Testis (tissue), 3 donors: ENCODE measurements around the gene CDC16. TPM values are rescaled to one million over a fixed set of nuclear protein-coding genes. Genes with fewer than 3 reads are reported as not detected.

Source experiments
- DNase-seq: peaks from one replicate; pipeline ENCODE4 v3.0.0-alpha.2; 2019
- H3K27ac ChIP-seq, 2 donors: fragments of 200-600 bp; sonication (generic); one replicate each; pipeline ENCODE4 v1.5.1; 2019
- H3K27me3 ChIP-seq: fragments of 200-600 bp; sonication (generic); one replicate; pipeline ENCODE4 v1.5.1; 2019
- H3K36me3 ChIP-seq: fragments of 200-600 bp; sonication (generic); one replicate; pipeline ENCODE4 v1.5.1; 2017; ENCODE audit warnings: low read depth; ENCODE audit errors: missing control alignments
- H3K4me1 ChIP-seq: fragments of 200-600 bp; sonication (generic); one replicate; pipeline ENCODE4 v1.5.1; 2019
- H3K4me3 ChIP-seq, 2 donors: fragments of 200-600 bp; sonication (generic); one replicate each; pipeline ENCODE4 v1.5.1; 2017 to 2019
- H3K9me3 ChIP-seq: fragments of 200-600 bp; sonication (generic); one replicate; pipeline ENCODE4 v1.5.1; 2017
- POLR2A ChIP-seq: fragments of 450-650 bp; IDR thresholded peaks from one replicate; pipeline ENCODE4 v1.6.1; 2017; ENCODE audit warnings: antibody characterized with exemption, mild to moderate bottlenecking, moderate library complexity
- WGBS, 2 donors: methylation state at CpG; one replicate each; pipeline ENCODE4 v1.1.5; 2018; 5-methylcytosine and 5-hydroxymethylcytosine counted together
- intact Hi-C: fragments of 100-400 bp; cut with DNase I; formaldehyde crosslinking; loops from one replicate; pipeline ENCODE4 v1.15.1; 2023; ENCODE audit warnings: low total_unique reads
- polyA plus RNA-seq: library from polyadenylated mRNA; stranded (reverse); fragments of 350-450 nt; fragmentation: Illumina TruSeq; extraction: RNeasy Lipid Tissue Mini Kit (QIAGEN cat#74804); gene quantifications from one replicate; pipeline ENCODE4 v1.2.3, GENCODE V29; 2014; ENCODE audit warnings: low read depth, low replicate concordance; ENCODE audit not compliant: insufficient read depth
- total RNA-seq, 2 donors: library from RNA; depleted of rRNA; stranded (reverse); fragments of >200 nt; gene quantifications; one replicate each; pipeline ENCODE4 v1.2.3, GENCODE V29; 2016
- TF ChIP-seq, protein P1 (sequence below), 3 experiments: fragments of 450-650 bp in 2 of 3; fragments of 200-600 bp in 1 of 3; sonication (generic) in 1 of 3; IDR thresholded peaks; one replicate each; pipeline ENCODE4 v1.5.1; 2016 to 2019; ENCODE audit warnings: antibody characterized with exemption in 3 of 3, mild to moderate bottlenecking in 2 of 3, moderate library complexity in 1 of 3

The CDC16 gene
- total and polyA plus RNA-seq, 3 donors from 2014 or later, result 88.1 to 110 (median 96.8) TPM

DNA sequence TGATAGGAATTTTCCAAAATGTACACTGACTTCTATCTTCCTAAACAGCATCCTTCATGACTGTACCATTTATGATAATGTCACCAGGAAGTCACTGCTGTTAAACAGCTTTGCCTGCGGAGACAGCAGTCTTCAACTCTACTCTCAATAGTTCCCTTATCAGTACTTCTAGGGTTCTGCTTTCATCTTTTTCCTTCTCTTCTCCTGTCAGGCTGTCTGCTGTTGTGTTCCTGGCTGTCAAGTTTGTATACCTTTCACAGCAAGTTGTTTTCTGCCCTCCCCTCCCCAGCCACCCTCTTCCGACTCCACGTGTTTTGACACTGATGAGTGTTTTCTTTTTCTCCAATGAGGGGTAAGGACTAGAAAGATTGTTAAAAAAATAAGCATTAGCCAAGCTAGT, 48.9 kb downstream of the CDC16 start:
- no peak for TF ChIP-seq POLR2A
- TF ChIP-seq, protein P1, sequence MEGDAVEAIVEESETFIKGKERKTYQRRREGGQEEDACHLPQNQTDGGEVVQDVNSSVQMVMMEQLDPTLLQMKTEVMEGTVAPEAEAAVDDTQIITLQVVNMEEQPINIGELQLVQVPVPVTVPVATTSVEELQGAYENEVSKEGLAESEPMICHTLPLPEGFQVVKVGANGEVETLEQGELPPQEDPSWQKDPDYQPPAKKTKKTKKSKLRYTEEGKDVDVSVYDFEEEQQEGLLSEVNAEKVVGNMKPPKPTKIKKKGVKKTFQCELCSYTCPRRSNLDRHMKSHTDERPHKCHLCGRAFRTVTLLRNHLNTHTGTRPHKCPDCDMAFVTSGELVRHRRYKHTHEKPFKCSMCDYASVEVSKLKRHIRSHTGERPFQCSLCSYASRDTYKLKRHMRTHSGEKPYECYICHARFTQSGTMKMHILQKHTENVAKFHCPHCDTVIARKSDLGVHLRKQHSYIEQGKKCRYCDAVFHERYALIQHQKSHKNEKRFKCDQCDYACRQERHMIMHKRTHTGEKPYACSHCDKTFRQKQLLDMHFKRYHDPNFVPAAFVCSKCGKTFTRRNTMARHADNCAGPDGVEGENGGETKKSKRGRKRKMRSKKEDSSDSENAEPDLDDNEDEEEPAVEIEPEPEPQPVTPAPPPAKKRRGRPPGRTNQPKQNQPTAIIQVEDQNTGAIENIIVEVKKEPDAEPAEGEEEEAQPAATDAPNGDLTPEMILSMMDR (IDR thresholded peaks at IDR 0.05), result no peak
- H3K27ac ChIP-seq, result no peak overlapping the region
- DNase-seq, result no peak
- 53 to 66% methylated on average over 3 of the region's 3 CpGs for WGBS, 2 donors
- peaks cover 6% of the 10 kb centered on the region for H3K4me1 ChIP-seq
- H3K36me3 ChIP-seq, result no peaks in the 10 kb centered on the region
- intact Hi-C loops, result no loop called here
- no peak overlapping the region for H3K4me3 ChIP-seq
- no peaks in the 10 kb centered on the region for H3K9me3 ChIP-seq
- no peaks in the 10 kb centered on the region for H3K27me3 ChIP-seq

DNA sequence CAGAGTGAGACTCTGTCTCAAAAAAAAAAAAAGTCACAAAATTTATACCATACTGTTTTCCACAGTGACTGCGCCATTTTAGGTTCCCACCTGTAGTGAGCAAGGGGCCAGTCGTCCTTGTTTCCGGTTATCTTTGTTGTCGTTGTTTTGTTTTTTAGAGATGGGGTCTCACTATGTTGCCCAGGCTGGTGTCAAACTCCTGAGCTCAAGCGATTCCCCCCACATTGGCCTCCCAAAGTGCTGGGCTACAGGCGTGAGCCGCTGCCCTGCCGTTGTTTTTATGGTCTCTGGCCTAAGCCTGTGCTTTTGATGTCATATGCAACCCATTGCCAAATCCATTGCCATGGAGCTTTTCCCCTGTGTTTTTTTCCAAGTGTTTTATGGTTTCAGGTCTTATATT, 50.0 kb downstream of the CDC16 start:
- no peaks in the 10 kb centered on the region for H3K9me3 ChIP-seq

DNA sequence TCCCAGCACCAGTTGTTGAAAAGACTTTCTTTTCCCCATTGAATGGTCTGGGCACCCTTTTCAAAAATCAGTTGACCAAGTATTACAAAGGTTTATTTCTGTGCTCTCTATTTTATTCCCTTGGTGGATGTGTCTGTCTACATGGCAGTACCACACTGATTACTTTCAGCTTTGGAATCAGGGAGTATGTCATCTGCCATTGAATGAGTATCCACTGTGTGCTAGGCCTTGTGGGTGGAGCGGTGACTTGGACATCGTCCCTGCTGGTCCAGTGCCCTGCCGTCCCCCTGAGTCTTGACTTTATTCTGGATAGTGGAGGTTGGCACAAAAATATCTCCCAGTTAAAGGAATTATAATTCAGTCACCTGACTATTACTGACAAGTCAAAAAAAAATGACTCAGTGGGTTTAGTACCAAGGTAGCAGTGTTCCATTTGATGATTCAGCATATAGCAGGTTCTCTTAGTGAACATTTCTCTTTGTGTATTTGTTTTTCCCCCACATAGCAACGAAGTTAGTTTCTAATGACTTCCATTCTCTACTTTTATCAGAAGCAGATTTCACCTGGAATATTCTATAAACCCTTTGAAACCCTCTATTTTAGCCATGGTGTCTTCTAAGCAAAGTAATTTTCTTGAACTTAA, 50.6 kb downstream of the CDC16 start:
- intact Hi-C loops, result no loop called here
- Histone ChIP-seq H3K27me3 (no peaks in the 10 kb centered on the region), H3K9me3 (no peaks in the 10 kb centered on the region), H3K4me3 (no peak overlapping the region), H3K36me3 (no peaks in the 10 kb centered on the region), H3K27ac (no peak overlapping the region), H3K4me1 (peaks cover 6% of the 10 kb centered on the region)
- TF ChIP-seq, protein P1 (IDR thresholded peaks at IDR 0.05), result no peak
- no peak for TF ChIP-seq POLR2A
- DNase-seq, result no peak
- WGBS, 2 donors, result 90 to 91% methylated on average over 4 of the region's 4 CpGs

More for the DNA sequence above, 50.0 kb downstream of the CDC16 start:
- intact Hi-C loops, result no loop called here
- Histone ChIP-seq H3K27me3 (no peaks in the 10 kb centered on the region), H3K27ac (no peak overlapping the region), H3K4me1 (peaks cover 6% of the 10 kb centered on the region), H3K36me3 (no peaks in the 10 kb centered on the region), H3K4me3 (no peak overlapping the region)
- 89 to 95% methylated on average over 8 of the region's 8 CpGs for WGBS, 2 donors
- DNase-seq, result no peak
- no peak for TF ChIP-seq POLR2A
- TF ChIP-seq, protein P1 (IDR thresholded peaks at IDR 0.05), result no peak

DNA sequence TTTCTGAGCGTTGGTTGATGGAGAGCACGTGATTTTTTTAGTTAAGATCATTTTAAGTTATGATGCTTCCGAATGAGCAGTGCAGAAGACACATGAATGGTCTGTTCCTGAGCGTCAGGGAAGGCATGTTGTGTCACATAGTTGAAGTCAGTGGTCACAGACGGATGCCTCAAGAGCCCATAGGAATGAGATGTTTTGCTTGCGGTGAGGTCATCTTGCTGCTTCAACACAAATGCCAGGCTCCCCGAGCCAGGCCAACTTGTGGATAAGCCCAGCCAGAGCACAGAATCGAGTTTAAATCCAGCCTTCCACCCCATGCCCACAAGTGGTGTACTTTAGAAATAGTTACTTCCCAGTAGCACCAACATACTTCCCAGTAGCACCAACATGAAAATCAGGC, 52.1 kb downstream of the CDC16 start:
- DNase-seq, result no peak
- no peaks in the 10 kb centered on the region for H3K36me3 ChIP-seq
- TF ChIP-seq POLR2A, result no peak
- TF ChIP-seq, protein P1 (IDR thresholded peaks at IDR 0.05), result no peak
- no peaks in the 10 kb centered on the region for H3K9me3 ChIP-seq
- H3K27ac ChIP-seq, result no peak overlapping the region
- no peak overlapping the region for H3K4me3 ChIP-seq
- WGBS, 2 donors, result 95 to 96% methylated on average over 8 of the region's 8 CpGs
- no peaks in the 10 kb centered on the region for H3K27me3 ChIP-seq
- intact Hi-C loops, result no loop called here
- peaks cover 6% of the 10 kb centered on the region for H3K4me1 ChIP-seq

DNA sequence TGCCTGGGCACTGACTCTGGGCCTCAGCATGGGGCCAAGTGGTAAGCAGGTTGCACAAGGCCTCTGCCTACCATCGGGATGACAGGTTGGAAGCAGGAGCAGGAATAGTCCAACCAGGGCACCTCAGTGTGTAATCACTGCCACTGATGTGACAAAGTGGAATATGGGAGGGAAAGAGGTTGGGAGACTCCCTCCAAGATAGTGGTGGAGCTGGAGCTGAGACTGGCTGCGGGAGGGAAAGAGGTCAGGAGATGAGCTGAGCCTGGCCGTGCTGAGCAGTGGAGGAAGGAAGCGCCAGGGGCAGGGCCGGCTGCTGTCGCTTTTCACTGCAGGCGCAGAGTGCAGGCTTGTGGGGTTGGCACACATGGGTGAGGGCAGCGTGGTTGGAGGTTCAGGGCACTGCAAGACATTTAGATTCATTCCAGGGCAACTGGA, 53.5 kb downstream of the CDC16 start:
- intact Hi-C loops, result no loop called here
- TF ChIP-seq POLR2A, result no peak
- TF ChIP-seq, protein P1 (IDR thresholded peaks at IDR 0.05), result no peak
- Histone ChIP-seq H3K36me3 (no peaks in the 10 kb centered on the region), H3K27ac (no peak overlapping the region), H3K4me3 (no peak overlapping the region), H3K27me3 (no peaks in the 10 kb centered on the region), H3K9me3 (no peaks in the 10 kb centered on the region), H3K4me1 (no peaks in the 10 kb centered on the region)
- WGBS, 2 donors, result 94 to 96% methylated on average over 8 of the region's 8 CpGs
- no peak for DNase-seq
